Neural crest cell (in vitro differentiated cells): ENCODE results near the gene ASTN2. TPM values are rescaled to one million over a fixed set of nuclear protein-coding genes. Genes with fewer than 3 reads are reported as not detected.

ENCODE experiments used
- DNase-seq: peaks from one replicate; pipeline ENCODE4 v3.0.0; 2021; ENCODE audit warnings: low read depth, mixed read lengths, low spot score
- H3K27ac Mint-ChIP-seq: one replicate; pipeline ENCODE4 v1.8.0; 2021; ENCODE audit warnings: mild to moderate bottlenecking, mixed read lengths; ENCODE audit not compliant: unreplicated experiment
- H3K27me3 Mint-ChIP-seq: 2 replicates; pipeline ENCODE4 v1.8.0; 2021; ENCODE audit warnings: low read depth, mild to moderate bottlenecking, mixed read lengths
- H3K36me3 Mint-ChIP-seq: 2 replicates; pipeline ENCODE4 v1.8.0; 2021; ENCODE audit warnings: low read depth, mild to moderate bottlenecking, mixed read lengths
- H3K4me1 Mint-ChIP-seq: 2 replicates; pipeline ENCODE4 v1.8.0; 2021; ENCODE audit warnings: mixed read lengths
- H3K4me3 Mint-ChIP-seq: one replicate; pipeline ENCODE4 v1.8.0; 2021; ENCODE audit warnings: mild to moderate bottlenecking, mixed read lengths
- H3K9me3 Mint-ChIP-seq: 2 replicates; pipeline ENCODE4 v1.8.0; 2021; ENCODE audit warnings: mixed read lengths
- CTCF ChIP-seq: fragments of 200-600 bp; sonication (generic); conservative IDR thresholded peaks from 2 replicates; pipeline ENCODE4 v1.5.0; 2021; ENCODE audit warnings: antibody characterized with exemption, mild to moderate bottlenecking
- total RNA-seq: library from RNA; stranded (reverse); gene quantifications from 2 replicates; pipeline ENCODE4 v1.2.1, GENCODE V29; 2021

ASTN2 gene
- total RNA-seq, 1 donor from 2014 or later, result 7.3 TPM

- Mint-ChIP-seq H3K4me1 (no peaks in the 10 kb centered on the region), H3K4me3 (no peak overlapping the region), H3K36me3 (no peaks in the 10 kb centered on the region), H3K9me3 (no peaks in the 10 kb centered on the region), H3K27me3 (peaks cover 2% of the 10 kb centered on the region), H3K27ac (no peak overlapping the region)
- no peak for DNase-seq
- TF ChIP-seq CTCF, result no peak
These were observed 649.8 kb downstream of the ASTN2 start for GRCh38 chr9:116765011-116765410.

DNA sequence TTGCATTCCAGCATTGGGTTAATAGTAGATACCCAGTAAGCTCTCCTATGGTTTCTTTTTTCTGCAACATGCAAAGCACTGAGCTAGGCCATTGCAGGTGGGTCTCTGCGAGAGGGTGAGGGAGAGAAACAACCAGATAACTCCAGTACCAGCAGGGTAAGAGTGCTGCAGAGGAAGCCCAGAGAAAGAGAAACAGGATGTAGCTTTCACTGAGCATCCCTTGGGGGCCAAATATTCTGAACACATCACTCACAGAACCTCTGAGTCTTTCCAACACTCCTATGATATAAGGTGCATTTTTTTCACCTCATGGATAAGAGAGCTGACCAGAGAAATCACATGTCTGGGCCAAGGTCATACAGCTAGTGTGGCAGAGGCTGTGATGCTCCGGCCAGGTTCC is 651.1 kb downstream of the ASTN2 start:
- no peak overlapping the region for H3K4me3 Mint-ChIP-seq
- no peak overlapping the region for H3K27ac Mint-ChIP-seq
- H3K27me3 Mint-ChIP-seq, result peaks cover 2% of the 10 kb centered on the region
- no peaks in the 10 kb centered on the region for H3K9me3 Mint-ChIP-seq
- H3K4me1 Mint-ChIP-seq, result no peaks in the 10 kb centered on the region
- TF ChIP-seq CTCF, result no peak
- no peak for DNase-seq
- H3K36me3 Mint-ChIP-seq, result no peaks in the 10 kb centered on the region

- Mint-ChIP-seq H3K4me3 (no peak overlapping the region), H3K36me3 (no peaks in the 10 kb centered on the region), H3K9me3 (peaks cover under 1% of the 10 kb centered on the region), H3K27ac (no peak overlapping the region), H3K4me1 (no peaks in the 10 kb centered on the region), H3K27me3 (peaks cover 2% of the 10 kb centered on the region)
- DNase-seq, result no peak
- TF ChIP-seq CTCF, result no peak
These were observed 654.2 kb downstream of the ASTN2 start for GRCh38 chr9:116760636-116761035.

- TF ChIP-seq CTCF, result no peak
- DNase-seq, result no peak
These were observed 657.8 kb downstream of the ASTN2 start for GRCh38 chr9:116757030-116757429.

DNA sequence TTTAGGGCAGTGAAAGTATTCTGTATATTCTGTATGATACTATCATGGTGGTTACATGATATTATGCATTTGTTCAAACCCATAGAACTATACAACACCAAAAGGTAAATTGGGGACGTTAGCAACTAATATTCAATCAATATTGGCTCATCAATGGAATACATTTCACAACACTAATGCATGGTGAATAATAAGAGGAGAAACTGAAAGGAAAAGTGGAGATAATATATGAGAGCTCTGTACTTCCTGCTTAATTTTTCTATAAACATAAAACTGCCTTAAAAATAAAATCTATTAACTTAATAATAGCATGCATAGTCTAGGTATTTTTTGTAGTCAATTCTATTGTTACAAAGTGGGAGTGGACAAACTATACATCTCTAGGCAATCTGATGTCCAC is 661.5 kb downstream of the ASTN2 start:
- H3K27me3 Mint-ChIP-seq, result no peaks in the 10 kb centered on the region
- no peaks in the 10 kb centered on the region for H3K36me3 Mint-ChIP-seq
- H3K4me1 Mint-ChIP-seq, result no peaks in the 10 kb centered on the region
- no peak overlapping the region for H3K27ac Mint-ChIP-seq
- DNase-seq, result no peak
- no peak overlapping the region for H3K4me3 Mint-ChIP-seq
- TF ChIP-seq CTCF, result no peak
- peaks cover 3% of the 10 kb centered on the region for H3K9me3 Mint-ChIP-seq

More at GRCh38 chr9:116757030-116757429, 657.8 kb downstream of the ASTN2 start:
- H3K4me1 Mint-ChIP-seq, result no peaks in the 10 kb centered on the region
- H3K4me3 Mint-ChIP-seq, result no peak overlapping the region
- H3K36me3 Mint-ChIP-seq, result no peaks in the 10 kb centered on the region
- peaks cover 2% of the 10 kb centered on the region for H3K27me3 Mint-ChIP-seq
- H3K27ac Mint-ChIP-seq, result no peak overlapping the region
- peaks cover 3% of the 10 kb centered on the region for H3K9me3 Mint-ChIP-seq

DNA sequence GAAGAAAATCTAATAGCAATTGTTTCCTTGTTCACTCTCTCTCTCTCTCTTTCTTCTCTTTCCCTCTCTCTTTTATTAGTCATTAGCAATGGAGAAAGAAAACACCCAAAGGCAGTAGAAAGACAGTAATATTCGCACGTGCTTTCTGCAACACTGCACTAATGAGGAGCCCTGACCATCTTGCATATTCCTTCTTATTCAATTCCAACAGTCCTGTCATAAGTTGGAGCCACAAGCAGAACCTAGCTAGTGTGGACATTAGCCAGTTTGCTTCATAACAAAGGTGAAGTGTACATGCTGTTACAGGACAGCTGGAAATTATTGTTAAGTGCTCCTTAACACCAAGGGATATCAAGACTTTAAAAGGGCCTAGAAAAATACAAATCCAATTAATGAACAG is 664.3 kb downstream of the ASTN2 start:
- no peak overlapping the region for H3K27ac Mint-ChIP-seq
- TF ChIP-seq CTCF, result no peak
- peaks cover under 1% of the 10 kb centered on the region for H3K9me3 Mint-ChIP-seq
- DNase-seq, result no peak
- no peak overlapping the region for H3K4me3 Mint-ChIP-seq
- no peaks in the 10 kb centered on the region for H3K36me3 Mint-ChIP-seq
- H3K4me1 Mint-ChIP-seq, result no peaks in the 10 kb centered on the region
- H3K27me3 Mint-ChIP-seq, result no peaks in the 10 kb centered on the region
